Left lung (tissue), 10 donors: ENCODE results near the gene UACA. TPM values are rescaled to one million over a fixed set of nuclear protein-coding genes. Genes with fewer than 3 reads are reported as not detected.
A peak's percentile ranks its signal among the peaks of the same experiment; 100 is the strongest.

Source experiments
- ATAC-seq: fragments of 200-7000 bp; cut with Tn5 transposase; one replicate; pipeline ENCODE4 v1.9.1; 2020; ENCODE audit warnings: moderate library complexity
- DNase-seq, 4 donors: peaks; one replicate each; pipeline ENCODE4 v3.0.0-alpha.2; 2013 to 2020
- H3K27ac ChIP-seq, 2 donors: fragments of 200-600 bp; sonication (generic) in 1 of 2; one replicate each; pipeline versions ENCODE4 v1.5.0 to v1.8.0; 2020 to 2021
- H3K27me3 ChIP-seq, 2 donors: fragments of 200-600 bp; sonication (generic) in 1 of 2; one replicate each; pipeline versions ENCODE4 v1.5.0 to v1.8.0; 2020 to 2021
- H3K36me3 ChIP-seq, 2 donors: fragments of 200-600 bp; sonication (generic) in 1 of 2; one replicate each; pipeline versions ENCODE4 v1.5.0 to v1.8.0; 2020 to 2021
- H3K4me1 ChIP-seq, 2 donors: fragments of 200-600 bp; one replicate each; pipeline ENCODE4 v1.8.0; 2021
- H3K4me3 ChIP-seq, 2 donors: fragments of 200-600 bp; sonication (generic) in 1 of 2; one replicate each; pipeline versions ENCODE4 v1.5.0 to v1.8.0; 2020 to 2021; ENCODE audit warnings: mild to moderate bottlenecking in 1 of 2
- H3K9me3 ChIP-seq, 2 donors: fragments of 200-600 bp; sonication (generic) in 1 of 2; one replicate each; pipeline versions ENCODE4 v1.5.0 to v1.8.0; 2020 to 2021
- CTCF ChIP-seq, 2 donors: fragments of 200-600 bp; sonication (generic) in 1 of 2; IDR thresholded peaks; one replicate each; pipeline versions ENCODE4 v1.5.0 to v1.8.0; 2021; ENCODE audit warnings: antibody characterized with exemption in 2 of 2
- intact Hi-C, 2 donors: fragments of 100-400 bp; cut with DNase I; formaldehyde crosslinking; loops; one replicate each; pipeline versions ENCODE4 v1.11.2 to v1.14.2; 2022
- polyA plus RNA-seq, 6 donors: library from polyadenylated mRNA; unstranded; fragments of 120-200 nt; gene quantifications; one replicate each; pipeline ENCODE4 v1.2.1, GENCODE V29; 2013; ENCODE audit not compliant: insufficient read length in 6 of 6
- total RNA-seq, 2 donors: library from RNA; stranded (reverse); fragmentation: NEBNext Ultra II Directional; extraction: Animal tissue kit (Norgen Biotek cat#: 25700); gene quantifications; one replicate each; pipeline ENCODE4 v1.2.1, GENCODE V29; 2021
- donor health status: DM: no; HTN: yes; CAD: no.
- donor health status: DM: no; HTN: no; CAD: no.

Gene UACA
- total and polyA plus RNA-seq, 8 donors, result 43.2 to 133 (median 121) TPM

- Histone ChIP-seq H3K27me3 (peaks cover 6 to 75% of the 10 kb centered on the region in 2 donors), H3K9me3 (no peaks in the 10 kb centered on the region), H3K4me1 (peaks cover 9 to 23% of the 10 kb centered on the region in 2 donors), H3K4me3 (no peak overlapping the region), H3K36me3 (no peaks in the 10 kb centered on the region), H3K27ac (no peak overlapping the region)
- no peak for TF ChIP-seq CTCF (IDR thresholded peaks at IDR 0.05)
- ATAC-seq (no peak), DNase-seq (no peak)
- intact Hi-C loops, result no loop called here
Observed at GRCh38 chr15:70797464-70797863, 34.1 kb upstream of the UACA start.

GRCh38 chr15:70796516-70797310, 33.4 kb upstream of the UACA start:
- Histone ChIP-seq H3K4me3 (no peak overlapping the region), H3K4me1 (peaks cover 9 to 21% of the 10 kb centered on the region in 2 donors), H3K27me3 (peaks cover 6 to 74% of the 10 kb centered on the region in 2 donors), H3K27ac (no peak overlapping the region), H3K9me3 (no peaks in the 10 kb centered on the region), H3K36me3 (no peaks in the 10 kb centered on the region)
- DNase-seq (no peak), ATAC-seq (no peak)
- intact Hi-C loops, result no loop called here
- TF ChIP-seq CTCF (IDR thresholded peaks at IDR 0.05), result no peak

GRCh38 chr15:70795311-70795665, 31.9 kb upstream of the UACA start:
- ATAC-seq, result peak; percentile 32

GRCh38 chr15:70794596-70795310, 31.4 kb upstream of the UACA start:
- intact Hi-C loops, result no loop called here
- H3K4me3 ChIP-seq, result no peak overlapping the region
- H3K9me3 ChIP-seq, result no peaks in the 10 kb centered on the region
- peaks cover 6 to 89% of the 10 kb centered on the region in 2 donors for H3K27me3 ChIP-seq
- no peak for ATAC-seq
- DNase-seq, result no peak
- TF ChIP-seq CTCF (IDR thresholded peaks at IDR 0.05), result no peak
- peak overlapping the region; percentile 48 to 80 for H3K27ac ChIP-seq
- no peaks in the 10 kb centered on the region for H3K36me3 ChIP-seq
- peaks cover 0 to 4% of the 10 kb centered on the region in 2 donors for H3K4me1 ChIP-seq

More at GRCh38 chr15:70795311-70795665, 31.9 kb upstream of the UACA start:
- TF ChIP-seq CTCF (IDR thresholded peaks at IDR 0.05), result no peak
- Histone ChIP-seq H3K27me3 (peaks cover 6 to 83% of the 10 kb centered on the region in 2 donors), H3K4me1 (peaks cover under 1 to 7% of the 10 kb centered on the region in 2 donors), H3K36me3 (no peaks in the 10 kb centered on the region), H3K9me3 (no peaks in the 10 kb centered on the region), H3K4me3 (no peak overlapping the region), H3K27ac (peak overlapping the region; percentile 48 to 80)
- DNase-seq, result no peak
- intact Hi-C loops, result no loop called here

GRCh38 chr15:70793694-70794093, 30.3 kb upstream of the UACA start:
- ATAC-seq, result no peak
- no peak for DNase-seq
- no peak overlapping the region for H3K27ac ChIP-seq
- no peak for TF ChIP-seq CTCF (IDR thresholded peaks at IDR 0.05)
- intact Hi-C loops, result no loop called here
- H3K4me1 ChIP-seq, result no peaks in the 10 kb centered on the region
- no peaks in the 10 kb centered on the region for H3K36me3 ChIP-seq
- peaks cover 6 to 95% of the 10 kb centered on the region in 2 donors for H3K27me3 ChIP-seq
- no peaks in the 10 kb centered on the region for H3K9me3 ChIP-seq
- no peak overlapping the region for H3K4me3 ChIP-seq
